MCF 10A (cell line): ENCODE measurements around the gene CRAMP1. TPM values are rescaled to one million over a fixed set of nuclear protein-coding genes. Genes with fewer than 3 reads are reported as not detected.

Source experiments
- BruUV-seq: library from RNA; stranded (reverse); fragments of 400-500 nt; replicated peaks from 2 replicates; lab custom pipeline; 2021; lab: Mats Ljungman, UMichigan
- CTCF ChIA-PET: fragments of 300-600 bp; sonication (Branson Sonifier 250); formaldehyde crosslinking; extraction: SDS; loops from one replicate; lab custom pipeline; 2021; ENCODE audit warnings: antibody characterized with exemption, inconsistent platforms; lab: Yijun Ruan, JAX
- POLR2A ChIA-PET: fragments of 300-600, 350-650 bp; sonication (Branson Sonifier 250); formaldehyde crosslinking; extraction: SDS; loops from one replicate; lab custom pipeline; 2020; ENCODE audit warnings: antibody characterized with exemption, inconsistent platforms; lab: Yijun Ruan, JAX
- DNase-seq: peaks from one replicate; pipeline ENCODE4 v3.0.0-alpha.2; 2018; ENCODE audit not compliant: unreplicated experiment
- H3K27ac Mint-ChIP-seq: one replicate; pipeline ENCODE4 v1.8.0; 2022; ENCODE audit warnings: mild to moderate bottlenecking, low read depth, mixed read lengths; ENCODE audit not compliant: unreplicated experiment
- H3K27me3 Mint-ChIP-seq: one replicate; pipeline ENCODE4 v1.8.0; 2022; ENCODE audit warnings: mixed read lengths; ENCODE audit not compliant: insufficient read depth, unreplicated experiment
- H3K36me3 Mint-ChIP-seq: one replicate; pipeline ENCODE4 v1.8.0; 2022; ENCODE audit warnings: mild to moderate bottlenecking, moderate library complexity, mixed read lengths; ENCODE audit not compliant: insufficient read depth, unreplicated experiment
- H3K4me1 Mint-ChIP-seq: one replicate; pipeline ENCODE4 v1.8.0; 2022; ENCODE audit warnings: mixed read lengths; ENCODE audit not compliant: insufficient read depth, unreplicated experiment
- H3K4me3 Mint-ChIP-seq: one replicate; pipeline ENCODE4 v1.8.0; 2022; ENCODE audit warnings: mild to moderate bottlenecking, moderate library complexity, mixed read lengths; ENCODE audit not compliant: unreplicated experiment
- H3K9me3 Mint-ChIP-seq: one replicate; pipeline ENCODE4 v1.8.0; 2022; ENCODE audit warnings: mixed read lengths; ENCODE audit not compliant: unreplicated experiment
- CTCF ChIP-seq: fragments of 200-600 bp; IDR thresholded peaks from one replicate; pipeline ENCODE4 v1.8.0; 2022; ENCODE audit warnings: antibody characterized with exemption, mild to moderate bottlenecking; ENCODE audit not compliant: unreplicated experiment
- intact Hi-C: fragments of 100-400 bp; cut with micrococcal nuclease; formaldehyde crosslinking; loops from 2 replicates; pipeline ENCODE4 v1.14.1; 2022
- total RNA-seq: library from RNA; stranded (reverse); gene quantifications from 2 replicates; pipeline ENCODE4 v1.2.3, GENCODE V29; 2022

CRAMP1 gene
- total RNA-seq, 1 experiment from 2014 or later: 26.3 TPM

GRCh38 chr16:1653023-1653422 lies 40.9 kb downstream of the CRAMP1 start:
- no peak for TF ChIP-seq CTCF
- BruUV-seq: no TSS peak
- no peaks in the 10 kb centered on the region for H3K27me3 Mint-ChIP-seq
- no peaks in the 10 kb centered on the region for H3K9me3 Mint-ChIP-seq
- ChIA-PET CTCF (no interaction called here), POLR2A (interaction anchor here (1.2 kb wide), 1 partner anchor 10 kb away, joined by 3 read pairs; no protein-coding TSS in a partner anchor)
- peaks cover 11% of the 10 kb centered on the region for H3K4me1 Mint-ChIP-seq
- intact Hi-C loops: no loop called here
- peaks cover 82% of the 10 kb centered on the region for H3K36me3 Mint-ChIP-seq
- no peak overlapping the region for H3K27ac Mint-ChIP-seq
- DNase-seq: no peak
- H3K4me3 Mint-ChIP-seq: no peak overlapping the region

GRCh38 chr16:1654505-1655268 lies 42.5 kb downstream of the CRAMP1 start:
- Mint-ChIP-seq H3K4me3 (no peak overlapping the region), H3K27me3 (no peaks in the 10 kb centered on the region), H3K4me1 (peaks cover 11% of the 10 kb centered on the region), H3K27ac (no peak overlapping the region), H3K9me3 (no peaks in the 10 kb centered on the region), H3K36me3 (peaks cover 87% of the 10 kb centered on the region)
- DNase-seq: no peak
- ChIA-PET POLR2A (interaction anchor here (0.7 kb wide), 1 partner anchor 158 kb away, joined by 3 read pairs; no protein-coding TSS in a partner anchor), CTCF (no interaction called here)
- BruUV-seq: no TSS peak
- intact Hi-C loops: no loop called here
- no peak for TF ChIP-seq CTCF

GRCh38 chr16:1655269-1655807 lies 43.2 kb downstream of the CRAMP1 start:
- TF ChIP-seq CTCF: no peak
- intact Hi-C loops: no loop called here
- Mint-ChIP-seq H3K27me3 (no peaks in the 10 kb centered on the region), H3K4me3 (no peak overlapping the region), H3K27ac (no peak overlapping the region), H3K4me1 (peaks cover 11% of the 10 kb centered on the region), H3K9me3 (no peaks in the 10 kb centered on the region), H3K36me3 (peaks cover 87% of the 10 kb centered on the region)
- ChIA-PET POLR2A (no interaction called here), CTCF (no interaction called here)
- no peak for DNase-seq
- no TSS peak for BruUV-seq

GRCh38 chr16:1655909-1656807 lies 44.0 kb downstream of the CRAMP1 start:
- Mint-ChIP-seq H3K36me3 (peaks cover 87% of the 10 kb centered on the region), H3K27me3 (no peaks in the 10 kb centered on the region), H3K9me3 (no peaks in the 10 kb centered on the region), H3K4me1 (peaks cover 7% of the 10 kb centered on the region), H3K27ac (no peak overlapping the region), H3K4me3 (no peak overlapping the region)
- ChIA-PET POLR2A (no interaction called here), CTCF (no interaction called here)
- BruUV-seq: no TSS peak
- TF ChIP-seq CTCF: no peak
- intact Hi-C loops: no loop called here
- no peak for DNase-seq
